Activated T-cell treated with anti-CD3 and anti-CD28 coated beads, Interleukin-2, amount 50 U/mL, for 4 hours (primary cell): ENCODE measurements around the gene REC114. TPM values are rescaled to one million over a fixed set of nuclear protein-coding genes. Genes with fewer than 3 reads are reported as not detected.
"Not testable (repeated sequence)": the region's sequence is repeated elsewhere in the genome, so short reads cannot be mapped to it uniquely, and the experiment has no call there.

Experiments used
- ATAC-seq, 2 donors: fragments of 200-7000 bp; cut with Tn5 transposase; one replicate each; pipeline ENCODE4 v1.10.0; 2021
- DNase-seq: peaks from one replicate; pipeline ENCODE4 v3.0.0-alpha.2; 2020
- H3K27me3 Mint-ChIP-seq: one replicate; pipeline ENCODE4 v1.8.0; 2021; ENCODE audit warnings: low read depth, mixed read lengths
- H3K36me3 Mint-ChIP-seq: one replicate; pipeline ENCODE4 v1.8.0; 2022; ENCODE audit warnings: mixed read lengths; ENCODE audit not compliant: insufficient read depth
- H3K4me1 Mint-ChIP-seq: one replicate; pipeline ENCODE4 v1.8.0; 2021; ENCODE audit warnings: low read depth, mixed read lengths
- H3K4me3 Mint-ChIP-seq: one replicate; pipeline ENCODE4 v1.8.0; 2021; ENCODE audit warnings: mild to moderate bottlenecking, moderate library complexity, mixed read lengths
- H3K9me3 Mint-ChIP-seq: one replicate; pipeline ENCODE4 v1.8.0; 2021; ENCODE audit warnings: mixed read lengths
- total RNA-seq, 3 donors: library from RNA; stranded (reverse); gene quantifications; one replicate each; pipeline ENCODE4 v1.2.1, GENCODE V29; 2021

Gene REC114
- total RNA-seq, 3 donors from 2014 or later, result not detected

DNA sequence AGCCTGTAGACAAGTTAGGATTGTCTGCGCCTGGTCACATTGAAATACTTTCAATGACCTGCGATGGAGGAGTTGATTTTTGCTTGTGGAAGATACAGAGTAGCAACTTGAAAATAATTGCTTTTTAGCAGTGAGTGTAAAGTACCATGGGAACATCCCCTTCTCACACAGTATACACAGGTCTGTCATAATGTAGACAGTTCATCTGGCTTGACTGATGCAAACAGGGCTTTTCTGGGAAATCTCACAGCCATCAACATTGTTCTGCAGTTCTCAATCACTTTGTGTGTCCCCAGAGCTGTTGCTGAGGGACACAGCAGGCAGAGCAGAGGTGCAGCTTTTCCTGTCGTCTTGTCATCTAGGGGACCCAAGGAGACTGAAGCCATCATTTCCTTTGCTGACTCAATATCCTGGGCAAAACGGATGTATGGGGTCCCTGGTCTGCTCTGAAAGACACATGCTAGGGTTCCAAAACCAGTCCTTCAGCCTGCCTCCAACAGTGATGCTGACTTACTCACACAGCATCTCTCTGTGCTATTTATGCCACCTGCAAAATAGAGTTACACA, 5.3 kb upstream of the REC114 start:
- H3K36me3 Mint-ChIP-seq, result no peaks in the 10 kb centered on the region
- peaks cover 21% of the 10 kb centered on the region for H3K27me3 Mint-ChIP-seq
- H3K4me1 Mint-ChIP-seq, result no peaks in the 10 kb centered on the region
- no peak overlapping the region for H3K4me3 Mint-ChIP-seq
- ATAC-seq, result no peak
- no peak for DNase-seq
- H3K9me3 Mint-ChIP-seq, result no peaks in the 10 kb centered on the region

DNA sequence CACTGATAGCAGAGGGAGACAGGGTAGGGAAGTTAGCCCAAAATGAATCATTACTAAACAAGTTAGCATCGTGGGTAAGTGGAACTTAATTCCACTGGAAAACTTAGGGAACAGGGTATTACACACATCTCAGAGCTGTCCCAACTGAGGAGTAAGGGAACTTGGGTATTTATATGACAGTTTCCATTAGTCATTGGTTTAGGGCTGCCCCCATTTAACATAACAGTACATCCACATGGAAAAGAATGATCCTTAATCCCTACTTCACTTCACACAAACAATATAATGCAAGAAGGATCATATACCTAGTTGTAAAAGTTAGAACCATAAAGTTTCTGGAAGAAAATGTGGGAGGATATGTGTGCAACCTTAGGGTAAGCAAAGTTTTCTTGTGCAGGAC, 4.3 kb upstream of the REC114 start:
- Mint-ChIP-seq H3K4me3 (no peak overlapping the region), H3K4me1 (no peaks in the 10 kb centered on the region), H3K9me3 (no peaks in the 10 kb centered on the region), H3K27me3 (peaks cover 18% of the 10 kb centered on the region), H3K36me3 (no peaks in the 10 kb centered on the region)
- no peak for DNase-seq
- ATAC-seq, result no peak

DNA sequence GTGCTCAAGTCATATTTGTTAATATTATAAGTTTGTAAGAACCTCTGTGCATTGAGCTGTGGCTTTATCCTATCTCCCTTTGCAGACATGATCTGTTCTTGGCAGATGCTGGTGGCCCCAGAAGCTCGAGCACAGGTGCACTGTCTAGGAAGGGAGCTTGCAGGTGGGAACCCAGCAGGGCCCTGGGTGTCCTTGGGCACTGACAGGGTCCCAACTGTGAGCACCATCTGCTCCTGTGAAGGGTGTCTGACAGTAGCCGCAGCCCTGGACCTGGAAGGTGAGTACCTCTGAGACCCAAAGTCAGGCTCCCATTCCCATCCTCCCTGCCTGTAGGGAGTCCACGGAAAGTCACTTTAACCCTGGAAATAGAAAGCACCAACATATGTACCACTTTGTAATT, 2.4 kb upstream of the REC114 start:
- no peak for ATAC-seq
- Mint-ChIP-seq H3K36me3 (no peaks in the 10 kb centered on the region), H3K4me3 (no peak overlapping the region), H3K9me3 (no peaks in the 10 kb centered on the region), H3K4me1 (no peaks in the 10 kb centered on the region), H3K27me3 (peaks cover 15% of the 10 kb centered on the region)
- no peak for DNase-seq

DNA sequence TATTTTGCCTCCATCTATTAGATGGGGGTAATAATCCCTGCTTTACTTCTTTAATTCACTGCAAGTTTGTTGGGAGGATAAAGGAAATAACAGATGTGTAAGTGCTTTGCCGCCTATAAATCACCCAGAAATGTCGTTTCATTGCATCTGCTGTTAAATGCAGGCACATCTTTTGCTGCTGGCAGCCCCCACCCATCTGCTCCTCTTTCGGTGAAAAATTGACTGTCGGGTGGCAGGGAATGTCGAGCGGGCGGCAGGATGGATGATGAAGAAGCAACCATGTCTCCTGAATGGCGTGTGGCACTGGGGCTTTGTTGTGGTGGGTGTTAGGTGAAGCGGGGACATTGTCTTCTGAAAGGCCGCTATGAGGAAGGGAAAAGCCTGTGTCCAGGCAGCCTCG, 543 bp upstream of the REC114 start:
- ATAC-seq, result no peak
- H3K27me3 Mint-ChIP-seq, result peaks cover 20% of the 10 kb centered on the region
- H3K9me3 Mint-ChIP-seq, result peaks cover 5% of the 10 kb centered on the region
- no peak overlapping the region for H3K4me3 Mint-ChIP-seq
- peaks cover 3% of the 10 kb centered on the region for H3K36me3 Mint-ChIP-seq
- DNase-seq, result no peak
- H3K4me1 Mint-ChIP-seq, result peaks cover 5% of the 10 kb centered on the region

GRCh38 chr15:73447471-73447870, 4.5 kb downstream of the REC114 start:
- not testable (repeated sequence) for DNase-seq, H3K36me3 Mint-ChIP-seq, H3K4me3 Mint-ChIP-seq, ATAC-seq, H3K27me3 Mint-ChIP-seq
- H3K4me1 Mint-ChIP-seq, result peaks cover 17% of the 10 kb centered on the region
- peaks cover 14% of the 10 kb centered on the region for H3K9me3 Mint-ChIP-seq

- not testable (repeated sequence) for H3K36me3 Mint-ChIP-seq, H3K4me3 Mint-ChIP-seq, DNase-seq, ATAC-seq, H3K27me3 Mint-ChIP-seq
- Mint-ChIP-seq H3K9me3 (peaks cover 14% of the 10 kb centered on the region), H3K4me1 (peaks cover 17% of the 10 kb centered on the region)
These were observed 5.3 kb downstream of the REC114 start for GRCh38 chr15:73448158-73448758.

DNA sequence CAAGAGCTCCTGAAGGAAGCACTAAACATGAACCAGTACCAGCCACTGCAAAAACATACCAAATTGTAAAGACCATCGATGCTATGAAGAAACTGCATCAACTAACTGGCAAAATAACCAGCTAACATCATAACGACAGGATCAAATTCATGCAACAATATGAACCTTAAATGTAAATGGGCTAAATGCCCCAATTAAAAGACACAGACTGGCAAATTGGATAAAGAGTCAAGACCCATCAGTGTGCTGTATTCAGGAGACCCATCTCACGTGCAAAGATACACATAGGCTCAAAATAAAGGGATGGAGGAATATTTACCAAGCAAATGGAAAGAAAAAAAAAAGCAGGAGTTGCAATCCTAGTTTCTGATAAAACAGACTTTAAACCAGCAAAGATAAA, 7.0 kb downstream of the REC114 start:
- not testable (repeated sequence) for H3K4me3 Mint-ChIP-seq, H3K27me3 Mint-ChIP-seq, H3K36me3 Mint-ChIP-seq, ATAC-seq, DNase-seq
- Mint-ChIP-seq H3K4me1 (peaks cover 17% of the 10 kb centered on the region), H3K9me3 (peaks cover 14% of the 10 kb centered on the region)

DNA sequence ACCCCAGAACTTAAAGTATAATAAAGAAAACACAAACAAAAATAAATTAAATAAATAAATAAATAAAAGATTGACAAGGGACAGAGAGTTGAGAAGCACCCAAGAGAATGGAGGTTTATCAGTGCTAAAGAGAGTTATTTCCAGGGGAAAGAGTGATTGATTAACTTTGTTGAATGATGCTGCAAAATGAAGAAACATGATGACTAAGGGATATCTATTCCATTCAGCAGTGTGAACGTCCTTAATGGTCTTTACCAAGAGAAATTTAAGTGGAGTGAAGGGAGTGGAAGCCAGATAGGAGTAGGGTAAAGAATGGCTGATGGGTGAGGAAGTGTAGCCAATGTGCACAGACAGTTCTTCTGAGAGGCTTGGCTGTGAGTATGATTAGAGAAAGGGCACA, 11.1 kb downstream of the REC114 start:
- Mint-ChIP-seq H3K9me3 (peaks cover 9% of the 10 kb centered on the region), H3K4me3 (no peak overlapping the region), H3K36me3 (no peaks in the 10 kb centered on the region), H3K27me3 (peaks cover 8% of the 10 kb centered on the region), H3K4me1 (peaks cover 1% of the 10 kb centered on the region)
- DNase-seq (no peak), ATAC-seq (no peak)

- ATAC-seq, result no peak
- no peak overlapping the region for H3K4me3 Mint-ChIP-seq
- H3K9me3 Mint-ChIP-seq, result peaks cover 4% of the 10 kb centered on the region
- peaks cover 10% of the 10 kb centered on the region for H3K27me3 Mint-ChIP-seq
- DNase-seq, result no peak
- H3K36me3 Mint-ChIP-seq, result no peaks in the 10 kb centered on the region
- no peaks in the 10 kb centered on the region for H3K4me1 Mint-ChIP-seq
These were observed 12.9 kb downstream of the REC114 start for GRCh38 chr15:73455876-73456275.

DNA sequence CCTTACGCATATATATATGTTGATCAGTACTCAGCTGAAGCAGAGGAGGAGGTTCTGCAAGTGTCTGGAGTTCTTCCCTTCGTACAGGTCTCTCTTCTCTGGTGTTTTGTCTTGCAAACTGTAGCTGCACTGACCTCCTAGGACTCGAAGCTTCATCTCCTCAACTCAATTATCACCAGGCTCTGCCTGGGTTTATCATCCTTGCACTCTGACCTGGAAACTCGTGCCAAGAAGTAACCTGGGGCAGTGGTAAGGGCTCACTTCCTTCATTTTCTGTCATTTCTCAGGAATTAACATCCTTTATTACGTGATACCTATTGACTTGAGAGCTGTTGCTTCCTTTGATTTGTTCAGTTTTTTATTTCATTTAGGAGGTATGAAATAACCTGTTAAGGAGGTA, 14.4 kb downstream of the REC114 start:
- no peaks in the 10 kb centered on the region for H3K36me3 Mint-ChIP-seq
- no peak for DNase-seq
- H3K4me3 Mint-ChIP-seq, result no peak overlapping the region
- H3K27me3 Mint-ChIP-seq, result peaks cover 16% of the 10 kb centered on the region
- ATAC-seq, result no peak
- H3K9me3 Mint-ChIP-seq, result no peaks in the 10 kb centered on the region
- no peaks in the 10 kb centered on the region for H3K4me1 Mint-ChIP-seq

GRCh38 chr15:73460662-73461061, 17.7 kb downstream of the REC114 start:
- H3K4me1 Mint-ChIP-seq, result no peaks in the 10 kb centered on the region
- DNase-seq (no peak), ATAC-seq (no peak)
- no peak overlapping the region for H3K4me3 Mint-ChIP-seq
- no peaks in the 10 kb centered on the region for H3K9me3 Mint-ChIP-seq
- H3K27me3 Mint-ChIP-seq, result peaks cover 22% of the 10 kb centered on the region
- H3K36me3 Mint-ChIP-seq, result no peaks in the 10 kb centered on the region

GRCh38 chr15:73464602-73465001, 21.6 kb downstream of the REC114 start:
- H3K27me3 Mint-ChIP-seq, result peaks cover 22% of the 10 kb centered on the region
- no peaks in the 10 kb centered on the region for H3K4me1 Mint-ChIP-seq
- H3K4me3 Mint-ChIP-seq, result no peak overlapping the region
- ATAC-seq, result no peak
- no peaks in the 10 kb centered on the region for H3K9me3 Mint-ChIP-seq
- no peak for DNase-seq
- no peaks in the 10 kb centered on the region for H3K36me3 Mint-ChIP-seq

DNA sequence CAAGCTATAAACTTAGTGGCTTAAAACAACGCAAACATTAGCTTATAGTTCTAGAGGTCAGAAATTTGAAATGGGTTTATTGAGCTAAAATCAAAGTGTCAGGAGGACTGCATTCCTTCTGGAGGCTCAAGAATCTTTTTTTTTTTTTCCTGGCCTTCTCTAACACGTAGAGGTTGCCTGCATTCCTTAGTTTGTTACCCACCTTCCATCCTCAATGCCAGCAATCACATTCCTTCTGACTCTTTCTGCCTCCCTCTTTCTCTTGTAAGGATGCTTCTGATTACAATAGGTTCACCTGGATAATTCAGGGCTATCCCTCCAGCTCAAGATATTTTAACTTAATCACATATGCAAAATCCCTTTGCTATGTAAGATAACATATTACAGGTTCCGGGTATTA, 24.8 kb downstream of the REC114 start:
- Mint-ChIP-seq H3K4me1 (no peaks in the 10 kb centered on the region), H3K36me3 (no peaks in the 10 kb centered on the region), H3K4me3 (no peak overlapping the region), H3K27me3 (peaks cover 20% of the 10 kb centered on the region), H3K9me3 (no peaks in the 10 kb centered on the region)
- ATAC-seq, result no peak
- no peak for DNase-seq

DNA sequence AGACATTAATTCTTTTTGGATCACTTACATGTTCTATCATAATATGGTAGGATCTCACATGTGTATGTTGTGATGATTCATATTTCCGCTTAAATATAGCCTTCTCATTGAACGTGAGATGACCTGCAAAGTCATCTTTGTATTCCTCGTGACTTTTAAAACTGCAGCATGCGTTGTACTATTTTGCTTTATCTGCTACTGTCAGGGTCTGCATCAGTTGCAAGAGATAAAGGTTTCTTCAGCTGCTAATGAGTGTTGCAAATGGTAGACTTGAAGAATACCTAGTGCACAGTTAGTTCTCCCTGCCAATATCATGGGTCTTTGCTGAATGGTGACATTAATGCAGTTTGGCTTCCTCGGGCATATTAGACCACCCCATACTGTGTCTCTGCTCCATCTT, 31.8 kb downstream of the REC114 start:
- H3K27me3 Mint-ChIP-seq, result peaks cover 30% of the 10 kb centered on the region
- no peak overlapping the region for H3K4me3 Mint-ChIP-seq
- DNase-seq, result no peak
- H3K4me1 Mint-ChIP-seq, result no peaks in the 10 kb centered on the region
- no peak for ATAC-seq
- no peaks in the 10 kb centered on the region for H3K36me3 Mint-ChIP-seq
- H3K9me3 Mint-ChIP-seq, result peaks cover 6% of the 10 kb centered on the region

GRCh38 chr15:73476704-73477216, 33.8 kb downstream of the REC114 start:
- Mint-ChIP-seq H3K27me3 (peaks cover 22% of the 10 kb centered on the region), H3K36me3 (no peaks in the 10 kb centered on the region), H3K4me3 (no peak overlapping the region), H3K4me1 (no peaks in the 10 kb centered on the region), H3K9me3 (peaks cover 6% of the 10 kb centered on the region)
- ATAC-seq (no peak), DNase-seq (no peak)
